H9 (cell line): ENCODE results near the gene INSIG1. TPM values are rescaled to one million over a fixed set of nuclear protein-coding genes. Genes with fewer than 3 reads are reported as not detected.

ENCODE experiments used
- DNase-seq: peaks from one replicate; pipeline ENCODE4 v3.0.0-alpha.2; 2017
- H2AFZ ChIP-seq: one replicate; pipeline ENCODE4 v1.6.1; 2013; ENCODE audit warnings: mild to moderate bottlenecking, low read length, control low read depth, moderate library complexity
- H2AK5ac ChIP-seq: 2 replicates; pipeline ENCODE4 v1.6.1; 2013; ENCODE audit warnings: low read length, control low read depth, mixed read lengths; ENCODE audit not compliant: insufficient read length
- H2BK120ac ChIP-seq: one replicate; pipeline ENCODE4 v1.6.1; 2013; ENCODE audit warnings: low read depth, mild to moderate bottlenecking, low read length, control low read depth, inconsistent platforms; ENCODE audit not compliant: poor library complexity, severe bottlenecking
- H2BK12ac ChIP-seq: 2 replicates; pipeline ENCODE4 v1.6.1; 2013; ENCODE audit warnings: low read length, control low read depth, mixed read lengths, low read depth; ENCODE audit not compliant: insufficient read length
- H2BK15ac ChIP-seq: 2 replicates; pipeline ENCODE4 v1.6.1; 2013; ENCODE audit warnings: low read depth, low read length, control low read depth
- H2BK20ac ChIP-seq: one replicate; pipeline ENCODE4 v1.6.1; 2013; ENCODE audit warnings: low read depth, mild to moderate bottlenecking, low read length, control low read depth, inconsistent platforms; ENCODE audit not compliant: poor library complexity, severe bottlenecking
- H2BK5ac ChIP-seq: 2 replicates; pipeline ENCODE4 v1.6.1; 2013; ENCODE audit warnings: low read length, control low read depth, mixed read lengths; ENCODE audit not compliant: insufficient read length
- H3K14ac ChIP-seq: 2 replicates; pipeline ENCODE4 v1.6.1; 2013; ENCODE audit warnings: low read length, control low read depth; ENCODE audit not compliant: insufficient read depth
- H3K18ac ChIP-seq: 2 replicates; pipeline ENCODE4 v1.6.1; 2013; ENCODE audit warnings: low read depth, mild to moderate bottlenecking, mixed read lengths, low read length, control low read depth; ENCODE audit not compliant: insufficient read length
- H3K23ac ChIP-seq: 2 replicates; pipeline ENCODE4 v1.6.1; 2013; ENCODE audit warnings: low read length, control low read depth, mixed read lengths, low read depth; ENCODE audit not compliant: insufficient read length
- H3K23me2 ChIP-seq: 2 replicates; pipeline ENCODE4 v1.6.1; 2013; ENCODE audit warnings: low read depth, mild to moderate bottlenecking, mixed read lengths, low read length, control low read depth; ENCODE audit not compliant: insufficient read length, poor library complexity, severe bottlenecking
- H3K27ac ChIP-seq: 2 replicates; pipeline ENCODE4 v1.5.1; 2013; ENCODE audit warnings: low read length, control low read depth, mixed read lengths, low read depth; ENCODE audit not compliant: insufficient read length
- H3K27me3 ChIP-seq: 2 replicates; pipeline ENCODE4 v1.6.1; 2013; ENCODE audit warnings: low read length, control low read depth, inconsistent platforms; ENCODE audit not compliant: insufficient read depth
- H3K4ac ChIP-seq: 2 replicates; pipeline ENCODE4 v1.6.1; 2013; ENCODE audit warnings: low read depth, mild to moderate bottlenecking, control low read depth, inconsistent platforms, low read length, moderate library complexity
- H3K4me1 ChIP-seq: 2 replicates; pipeline ENCODE4 v1.6.1; 2013; ENCODE audit warnings: low read length, control low read depth, inconsistent platforms; ENCODE audit not compliant: insufficient read depth
- H3K4me2 ChIP-seq: 2 replicates; pipeline ENCODE4 v1.6.1; 2013; ENCODE audit warnings: low read length, control low read depth, mixed read lengths; ENCODE audit not compliant: insufficient read length, insufficient read depth
- H3K56ac ChIP-seq: 2 replicates; pipeline ENCODE4 v1.6.1; 2013; ENCODE audit warnings: low read depth, mild to moderate bottlenecking, mixed read lengths, low read length, control low read depth; ENCODE audit not compliant: insufficient read length
- H3K79me1 ChIP-seq: 2 replicates; pipeline ENCODE4 v1.6.1; 2013; ENCODE audit warnings: low read depth, mild to moderate bottlenecking, moderate library complexity, low read length, control low read depth, inconsistent platforms; ENCODE audit not compliant: insufficient read depth, poor library complexity, severe bottlenecking
- H3K79me2 ChIP-seq: 2 replicates; pipeline ENCODE4 v1.6.1; 2013; ENCODE audit warnings: low read length, control low read depth, inconsistent platforms; ENCODE audit not compliant: insufficient read depth
- H3K9ac ChIP-seq: 2 replicates; pipeline ENCODE4 v1.6.1; 2013; ENCODE audit warnings: low read length, control low read depth, mixed read lengths; ENCODE audit not compliant: insufficient read length; ENCODE audit errors: extremely low read depth
- H3K9me3 ChIP-seq: one replicate; pipeline ENCODE4 v1.6.1; 2013; ENCODE audit warnings: low read depth, low read length, inconsistent platforms; ENCODE audit not compliant: control insufficient read depth
- H3T11ph ChIP-seq: one replicate; pipeline ENCODE4 v1.6.1; 2013; ENCODE audit warnings: mild to moderate bottlenecking, low read length, control low read depth, inconsistent platforms
- H4K20me1 ChIP-seq: one replicate; pipeline ENCODE4 v1.6.1; 2013; ENCODE audit not compliant: control insufficient read depth, insufficient read length, insufficient read depth
- H4K5ac ChIP-seq: 2 replicates; pipeline ENCODE4 v1.6.1; 2013; ENCODE audit warnings: low read depth, mild to moderate bottlenecking, mixed read lengths, low read length, control low read depth; ENCODE audit not compliant: insufficient read length
- H4K8ac ChIP-seq: replicated peaks from 2 replicates; pipeline ENCODE4 v1.6.1; 2013; ENCODE audit warnings: low read length, control low read depth, mixed read lengths, low read depth; ENCODE audit not compliant: insufficient read length
- H4K91ac ChIP-seq: 2 replicates; pipeline ENCODE4 v1.6.1; 2013; ENCODE audit warnings: low read depth, mild to moderate bottlenecking, moderate library complexity, mixed read lengths, low read length, control low read depth; ENCODE audit not compliant: insufficient read length
- H3K27ac Mint-ChIP-seq, 3 experiments: 2 replicates in 2 of 3; 3 replicates in 1 of 3; pipeline ENCODE4 v1.8.0; 2020 to 2021; ENCODE audit warnings: mixed read lengths in 3 of 3, mild to moderate bottlenecking in 1 of 3, moderate library complexity in 1 of 3
- H3K27me3 Mint-ChIP-seq: 2 replicates; pipeline ENCODE4 v1.8.0; 2021; ENCODE audit warnings: low read depth, mild to moderate bottlenecking, moderate library complexity, mixed read lengths
- H3K36me3 Mint-ChIP-seq, 3 experiments: 2 replicates in 2 of 3; 3 replicates in 1 of 3; pipeline ENCODE4 v1.8.0; 2020 to 2021; ENCODE audit warnings: low read depth in 3 of 3, mixed read lengths in 3 of 3; ENCODE audit not compliant: insufficient read depth in 1 of 3
- H3K4me1 Mint-ChIP-seq, 2 experiments: 2 replicates each; pipeline ENCODE4 v1.8.0; 2020; ENCODE audit warnings: mixed read lengths in 2 of 2
- H3K4me3 Mint-ChIP-seq, 2 experiments: 2 replicates in 1 of 2; 3 replicates in 1 of 2; pipeline ENCODE4 v1.8.0; 2020 to 2021; ENCODE audit warnings: mild to moderate bottlenecking in 2 of 2, mixed read lengths in 2 of 2, moderate library complexity in 1 of 2
- H3K9me3 Mint-ChIP-seq, 2 experiments: 2 replicates in 1 of 2; 3 replicates in 1 of 2; pipeline ENCODE4 v1.8.0; 2020; ENCODE audit warnings: mild to moderate bottlenecking in 2 of 2, mixed read lengths in 2 of 2, moderate library complexity in 1 of 2
- WGBS: extraction: QIAGEN DNeasy Blood & Tissue Kit; methylation state at CpG from one replicate; pipeline ENCODE4 v1.1.7; 2013; ENCODE audit warnings: missing lambda C conversion rate, low lambda C conversion rate, mixed read lengths; ENCODE audit not compliant: insufficient read length; ENCODE audit errors: extremely low coverage; 5-methylcytosine and 5-hydroxymethylcytosine counted together
- total RNA-seq: library from RNA; stranded (reverse); gene quantifications from 2 replicates; pipeline ENCODE4 v1.2.1, GENCODE V29; 2021
- TF ChIP-seq, protein P1 (sequence below): fragments of 200-600 bp; sonication (generic); conservative IDR thresholded peaks from 3 replicates; pipeline ENCODE4 v1.8.0; 2021; ENCODE audit warnings: antibody characterized with exemption, mild to moderate bottlenecking

Gene INSIG1
- total RNA-seq, 1 experiment from 2014 or later = 23.3 TPM

DNA sequence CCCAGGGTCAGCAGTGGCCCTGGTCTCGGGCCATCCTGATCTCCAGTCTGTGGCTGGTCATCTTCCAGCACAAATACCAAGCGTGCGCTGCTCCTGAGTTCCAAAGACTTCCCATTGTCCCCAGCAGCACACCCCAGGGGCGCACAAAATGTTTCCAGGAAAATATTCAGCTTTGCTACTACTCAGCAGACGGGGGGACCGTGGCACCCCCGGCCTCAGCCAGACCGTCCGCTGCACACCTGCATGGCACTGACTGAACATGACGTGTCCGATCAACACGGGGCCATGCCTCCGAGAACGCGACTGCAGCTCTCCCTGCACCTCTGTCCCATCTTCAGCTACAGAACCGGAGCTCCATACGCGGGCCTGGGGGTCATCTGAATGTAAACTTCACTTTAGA is 9.6 kb upstream of the INSIG1 start:
- H3K9me3 ChIP-seq = no peaks in the 10 kb centered on the region
- H4K5ac ChIP-seq = no peak overlapping the region
- H2BK20ac ChIP-seq = no peak overlapping the region
- WGBS = no CpG with 5 or more reads among the region's 18 CpGs
- no peak overlapping the region for H3K56ac ChIP-seq
- no peak overlapping the region for H2BK15ac ChIP-seq
- H3K9ac ChIP-seq = no peak overlapping the region
- no peak overlapping the region for H3K18ac ChIP-seq
- DNase-seq = no peak
- Mint-ChIP-seq H3K4me1 (no peaks in the 10 kb centered on the region), H3K27me3 (peaks cover 13% of the 10 kb centered on the region), H3K9me3 (no peaks in the 10 kb centered on the region; a peak in 2 of 5 replicates), H3K27ac (no peak overlapping the region; a peak in 1 of 7 replicates), H3K36me3 (no peaks in the 10 kb centered on the region; a peak in 1 of 7 replicates), H3K4me3 (no peak overlapping the region)
- H3K4ac ChIP-seq = no peak overlapping the region
- TF ChIP-seq, protein P1, sequence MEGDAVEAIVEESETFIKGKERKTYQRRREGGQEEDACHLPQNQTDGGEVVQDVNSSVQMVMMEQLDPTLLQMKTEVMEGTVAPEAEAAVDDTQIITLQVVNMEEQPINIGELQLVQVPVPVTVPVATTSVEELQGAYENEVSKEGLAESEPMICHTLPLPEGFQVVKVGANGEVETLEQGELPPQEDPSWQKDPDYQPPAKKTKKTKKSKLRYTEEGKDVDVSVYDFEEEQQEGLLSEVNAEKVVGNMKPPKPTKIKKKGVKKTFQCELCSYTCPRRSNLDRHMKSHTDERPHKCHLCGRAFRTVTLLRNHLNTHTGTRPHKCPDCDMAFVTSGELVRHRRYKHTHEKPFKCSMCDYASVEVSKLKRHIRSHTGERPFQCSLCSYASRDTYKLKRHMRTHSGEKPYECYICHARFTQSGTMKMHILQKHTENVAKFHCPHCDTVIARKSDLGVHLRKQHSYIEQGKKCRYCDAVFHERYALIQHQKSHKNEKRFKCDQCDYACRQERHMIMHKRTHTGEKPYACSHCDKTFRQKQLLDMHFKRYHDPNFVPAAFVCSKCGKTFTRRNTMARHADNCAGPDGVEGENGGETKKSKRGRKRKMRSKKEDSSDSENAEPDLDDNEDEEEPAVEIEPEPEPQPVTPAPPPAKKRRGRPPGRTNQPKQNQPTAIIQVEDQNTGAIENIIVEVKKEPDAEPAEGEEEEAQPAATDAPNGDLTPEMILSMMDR = no peak
- no peak overlapping the region for H2BK120ac ChIP-seq
- H3K79me1 ChIP-seq = no peaks in the 10 kb centered on the region
- no peak overlapping the region for H3K14ac ChIP-seq
- no peak overlapping the region for H3K23ac ChIP-seq
- H2AFZ ChIP-seq = no peak overlapping the region
- H2BK5ac ChIP-seq = no peak overlapping the region
- no peak overlapping the region for H4K8ac ChIP-seq
- H4K20me1 ChIP-seq = no peaks in the 10 kb centered on the region
- no peaks in the 10 kb centered on the region for H3K23me2 ChIP-seq
- no peaks in the 10 kb centered on the region for H3K27me3 ChIP-seq
- H3K27ac ChIP-seq = no peak overlapping the region
- H3T11ph ChIP-seq = no peak overlapping the region
- no peak overlapping the region for H2AK5ac ChIP-seq
- no peaks in the 10 kb centered on the region for H3K4me1 ChIP-seq
- no peak overlapping the region for H3K4me2 ChIP-seq
- no peak overlapping the region for H2BK12ac ChIP-seq
- H4K91ac ChIP-seq = no peak overlapping the region
- H3K79me2 ChIP-seq = no peaks in the 10 kb centered on the region
